Ishikawa (cell line): Measurements from ENCODE around the gene DPYD.

Source experiments
- CEBPB ChIP-seq: IDR thresholded peaks from 2 replicates; pipeline ENCODE4 v1.6.1; 2012
- CREB1 ChIP-seq: IDR thresholded peaks from 2 replicates; pipeline ENCODE4 v1.6.1; 2012; ENCODE audit warnings: low read depth
- EGR1 ChIP-seq: IDR thresholded peaks from 2 replicates; pipeline ENCODE4 v1.6.1; 2012
- EP300 ChIP-seq: IDR thresholded peaks from 2 replicates; pipeline ENCODE4 v1.6.1; 2012; ENCODE audit warnings: borderline replicate concordance
- FOXM1 ChIP-seq: IDR thresholded peaks from 2 replicates; pipeline ENCODE4 v1.6.1; 2012; ENCODE audit warnings: low read depth, borderline replicate concordance
- MAX ChIP-seq: IDR thresholded peaks from 2 replicates; pipeline ENCODE4 v1.6.1; 2012
- NFIC ChIP-seq: IDR thresholded peaks from 2 replicates; pipeline ENCODE4 v1.6.1; 2012
- RAD21 ChIP-seq: IDR thresholded peaks from 2 replicates; pipeline ENCODE4 v1.6.1; 2012; ENCODE audit warnings: low read depth
- REST ChIP-seq: IDR thresholded peaks from 2 replicates; pipeline ENCODE4 v1.6.1; 2012; ENCODE audit warnings: low read depth, mild to moderate bottlenecking
- TAF1 ChIP-seq: IDR thresholded peaks from 2 replicates; pipeline ENCODE4 v1.6.1; 2012; ENCODE audit warnings: low read depth, mild to moderate bottlenecking
- TCF12 ChIP-seq: IDR thresholded peaks from 2 replicates; pipeline ENCODE4 v1.6.1; 2012; ENCODE audit warnings: low read depth
- TEAD4 ChIP-seq: IDR thresholded peaks from 2 replicates; pipeline ENCODE4 v1.6.1; 2012
- USF1 ChIP-seq: IDR thresholded peaks from 2 replicates; pipeline ENCODE4 v1.6.1; 2012
- YY1 ChIP-seq: IDR thresholded peaks from 2 replicates; pipeline ENCODE4 v1.6.1; 2012; ENCODE audit warnings: low read depth
- ZBTB7A ChIP-seq: IDR thresholded peaks from 2 replicates; pipeline ENCODE4 v1.6.1; 2012; ENCODE audit warnings: low read depth

DPYD gene

GRCh38 chr1:97451944-97452343 lies 468.9 kb downstream of the DPYD start:
- TF ChIP-seq EGR1 (no peak), NFIC (no peak), FOXM1 (no peak), TCF12 (no peak), CEBPB (no peak), CREB1 (no peak), TAF1 (no peak), EP300 (no peak), USF1 (no peak), TEAD4 (no peak), REST (no peak)

- no peak for TF ChIP-seq TEAD4
- TF ChIP-seq NFIC: no peak
- TF ChIP-seq MAX: no peak
- no peak for TF ChIP-seq EP300
- TF ChIP-seq CREB1: no peak
- no peak for TF ChIP-seq CEBPB
- TF ChIP-seq EGR1: no peak
These were observed 469.6 kb downstream of the DPYD start for GRCh38 chr1:97451046-97451826.

- TF ChIP-seq TEAD4: no peak
- TF ChIP-seq RAD21: no peak
- TF ChIP-seq MAX: no peak
- TF ChIP-seq ZBTB7A: no peak
- TF ChIP-seq CEBPB: no peak
- TF ChIP-seq EGR1: no peak
- no peak for TF ChIP-seq NFIC
- no peak for TF ChIP-seq EP300
- TF ChIP-seq TAF1: no peak
These were observed 478.9 kb downstream of the DPYD start for GRCh38 chr1:97441966-97442365.

- no peak for TF ChIP-seq NFIC
- TF ChIP-seq EGR1: no peak
- no peak for TF ChIP-seq CEBPB
- no peak for TF ChIP-seq TCF12
- TF ChIP-seq TAF1: no peak
- no peak for TF ChIP-seq EP300
- no peak for TF ChIP-seq MAX
- no peak for TF ChIP-seq ZBTB7A
- no peak for TF ChIP-seq YY1
- no peak for TF ChIP-seq CREB1
- TF ChIP-seq RAD21: no peak
- no peak for TF ChIP-seq FOXM1
- no peak for TF ChIP-seq TEAD4
- TF ChIP-seq USF1: no peak
- TF ChIP-seq REST: no peak
These were observed 487.0 kb downstream of the DPYD start for GRCh38 chr1:97433824-97434177.

GRCh38 chr1:97433094-97433823 lies 487.6 kb downstream of the DPYD start:
- TF ChIP-seq CREB1 (no peak), CEBPB (no peak), REST (no peak), ZBTB7A (no peak), EP300 (no peak), USF1 (no peak), NFIC (no peak), TCF12 (no peak)
